GM23248 (cell line): Measurements from ENCODE around the gene TMEM158. TPM values are rescaled to one million over a fixed set of nuclear protein-coding genes. Genes with fewer than 3 reads are reported as not detected.
A peak's percentile ranks its signal among the peaks of the same experiment; 100 is the strongest.

Experiments
- DNase-seq: peaks from one replicate; pipeline ENCODE4 v3.0.0-alpha.2; 2015
- H2AFZ ChIP-seq: fragments of 200-600 bp; sonication (generic); 2 replicates; pipeline ENCODE4 v1.6.1; 2016; ENCODE audit warnings: antibody characterized with exemption
- H3F3A ChIP-seq: fragments of 200-600 bp; sonication (generic); 2 replicates; pipeline ENCODE4 v1.6.1; 2016; ENCODE audit warnings: mild to moderate bottlenecking, antibody characterized with exemption, mixed run types; ENCODE audit not compliant: insufficient read depth
- H3K27ac ChIP-seq: fragments of 200-600 bp; sonication (generic); 2 replicates; pipeline ENCODE4 v1.5.1; 2016; ENCODE audit warnings: mild to moderate bottlenecking
- H3K27me3 ChIP-seq: fragments of 200-600 bp; sonication (generic); replicated peaks from 2 replicates; pipeline ENCODE4 v1.6.1; 2016; ENCODE audit warnings: mild to moderate bottlenecking; ENCODE audit not compliant: insufficient read depth
- H3K36me3 ChIP-seq: fragments of 200-600 bp; sonication (generic); 2 replicates; pipeline ENCODE4 v1.6.1; 2016; ENCODE audit warnings: low read depth, mild to moderate bottlenecking
- H3K4me1 ChIP-seq: fragments of 200-600 bp; sonication (generic); 2 replicates; pipeline ENCODE4 v1.6.1; 2016; ENCODE audit warnings: mild to moderate bottlenecking; ENCODE audit not compliant: insufficient read depth
- H3K4me2 ChIP-seq: fragments of 200-600 bp; sonication (generic); one replicate; pipeline ENCODE4 v1.6.1; 2016; ENCODE audit warnings: mild to moderate bottlenecking; ENCODE audit not compliant: unreplicated experiment
- H3K4me3 ChIP-seq: fragments of 200-600 bp; sonication (generic); 2 replicates; pipeline ENCODE4 v1.5.1; 2016; ENCODE audit warnings: mild to moderate bottlenecking
- H3K79me2 ChIP-seq: fragments of 200-600 bp; sonication (generic); 2 replicates; pipeline ENCODE4 v1.6.1; 2016; ENCODE audit warnings: mild to moderate bottlenecking; ENCODE audit not compliant: insufficient read depth
- H3K9ac ChIP-seq: fragments of 200-600 bp; sonication (generic); 2 replicates; pipeline ENCODE4 v1.6.1; 2016; ENCODE audit warnings: mild to moderate bottlenecking
- H3K9me2 ChIP-seq: fragments of 200-600 bp; sonication (generic); 2 replicates; pipeline ENCODE4 v1.6.1; 2016; ENCODE audit warnings: mixed run types, mild to moderate bottlenecking, moderate library complexity; ENCODE audit not compliant: insufficient read depth
- H3K9me3 ChIP-seq: fragments of 200-600 bp; sonication (generic); one replicate; pipeline ENCODE4 v1.6.1; 2017; ENCODE audit warnings: low read depth
- H4K20me1 ChIP-seq: fragments of 200-600 bp; sonication (generic); 2 replicates; pipeline ENCODE4 v1.6.0; 2016; ENCODE audit not compliant: insufficient read depth
- EZH2 ChIP-seq: fragments of 200-600 bp; sonication (generic); IDR thresholded peaks from 2 replicates; pipeline ENCODE4 v1.6.1; 2018; ENCODE audit warnings: antibody characterized with exemption, mild to moderate bottlenecking; ENCODE audit not compliant: insufficient read depth, poor library complexity, severe bottlenecking
- EZH2phosphoT487 ChIP-seq: fragments of 200-600 bp; sonication (generic); IDR thresholded peaks from 2 replicates; pipeline ENCODE4 v1.6.1; 2018; ENCODE audit warnings: antibody characterized with exemption, moderate library complexity, mild to moderate bottlenecking, low read depth; ENCODE audit not compliant: insufficient read depth
- WGBS, 2 experiments: methylation state at CpG; one replicate each; pipeline ENCODE4 v1.1.6; 2015 to 2017; ENCODE audit warnings: low lambda C conversion rate in 2 of 2, low coverage in 1 of 2; ENCODE audit errors: missing lambda C conversion rate in 2 of 2; 5-methylcytosine and 5-hydroxymethylcytosine counted together
- in situ Hi-C: fragments of 300-500 bp; cut with MboI; formaldehyde crosslinking; loops from 2 replicates; pipeline ENCODE4 v1.15.0; 2020
- polyA plus RNA-seq: library from polyadenylated mRNA; unstranded; fragments of >200 nt; fragmentation: Nextera tagmentation; extraction: Ambion mirVana; gene quantifications from 2 replicates; pipeline ENCODE4 v1.2.1, GENCODE V29; 2016
- total RNA-seq: library from RNA; depleted of rRNA; stranded (reverse); fragments of >200 nt; shearing (Covaris generic); gene quantifications from 2 replicates; pipeline ENCODE4 v1.2.3, GENCODE V29; 2014

TMEM158 gene
- total and polyA plus RNA-seq, 2 experiments from 2014 or later: 3.3 to 33.0 TPM

GRCh38 chr3:45249391-45249790 lies 23.3 kb upstream of the TMEM158 start:
- Histone ChIP-seq H3K27me3 (no peaks in the 10 kb centered on the region), H3K4me3 (no peak overlapping the region), H4K20me1 (no peaks in the 10 kb centered on the region), H3K4me2 (no peak overlapping the region), H2AFZ (no peak overlapping the region), H3K4me1 (no peaks in the 10 kb centered on the region), H3K9me2 (no peaks in the 10 kb centered on the region), H3K79me2 (no peaks in the 10 kb centered on the region), H3K36me3 (no peaks in the 10 kb centered on the region), H3K9ac (no peak overlapping the region), H3K27ac (no peak overlapping the region), H3F3A (no peaks in the 10 kb centered on the region), H3K9me3 (no peaks in the 10 kb centered on the region)
- TF ChIP-seq EZH2 (no peak), EZH2phosphoT487 (no peak)
- WGBS, 2 experiments: 60 to 66% methylated on average over 1 of the region's 1 CpG
- in situ Hi-C loops: no loop called here
- no peak for DNase-seq

GRCh38 chr3:45246241-45246640 lies 20.2 kb upstream of the TMEM158 start:
- in situ Hi-C loops: no loop called here
- H3K4me2 ChIP-seq: no peak overlapping the region
- H4K20me1 ChIP-seq: no peaks in the 10 kb centered on the region
- H3K27ac ChIP-seq: no peak overlapping the region
- no peaks in the 10 kb centered on the region for H3K9me3 ChIP-seq
- no peaks in the 10 kb centered on the region for H3K79me2 ChIP-seq
- no peaks in the 10 kb centered on the region for H3F3A ChIP-seq
- H3K27me3 ChIP-seq: no peaks in the 10 kb centered on the region
- no peak overlapping the region for H3K4me3 ChIP-seq
- WGBS, 2 experiments: 78 to 79% methylated on average over 3 of the region's 3 CpGs
- TF ChIP-seq EZH2 (no peak), EZH2phosphoT487 (no peak)
- H3K9me2 ChIP-seq: no peaks in the 10 kb centered on the region
- H3K4me1 ChIP-seq: no peaks in the 10 kb centered on the region
- H3K36me3 ChIP-seq: no peaks in the 10 kb centered on the region
- DNase-seq: no peak
- no peak overlapping the region for H2AFZ ChIP-seq
- no peak overlapping the region for H3K9ac ChIP-seq

GRCh38 chr3:45244356-45244755 lies 18.3 kb upstream of the TMEM158 start:
- no peak overlapping the region for H3K27ac ChIP-seq
- no peak overlapping the region for H3K9ac ChIP-seq
- DNase-seq: peak; percentile 9
- 49 to 53% methylated on average over 6 of the region's 6 CpGs for WGBS, 2 experiments
- in situ Hi-C loops: no loop called here
- TF ChIP-seq EZH2 (no peak), EZH2phosphoT487 (no peak)
- H3K9me2 ChIP-seq: no peaks in the 10 kb centered on the region
- no peaks in the 10 kb centered on the region for H3K79me2 ChIP-seq
- H3K27me3 ChIP-seq: 0 out of 2 replicates have a peak, but pooled peaks cover 4% of the 10 kb centered on the region
- H3F3A ChIP-seq: no peaks in the 10 kb centered on the region
- no peaks in the 10 kb centered on the region for H3K4me1 ChIP-seq
- no peak overlapping the region for H3K4me3 ChIP-seq
- H2AFZ ChIP-seq: no peak overlapping the region
- H3K4me2 ChIP-seq: no peak overlapping the region
- no peaks in the 10 kb centered on the region for H4K20me1 ChIP-seq
- H3K9me3 ChIP-seq: no peaks in the 10 kb centered on the region
- H3K36me3 ChIP-seq: no peaks in the 10 kb centered on the region

- no peaks in the 10 kb centered on the region for H4K20me1 ChIP-seq
- no peaks in the 10 kb centered on the region for H3K9me3 ChIP-seq
- DNase-seq: no peak
- in situ Hi-C loops: no loop called here
- TF ChIP-seq EZH2phosphoT487 (no peak), EZH2 (no peak)
- H3F3A ChIP-seq: no peaks in the 10 kb centered on the region
- no peaks in the 10 kb centered on the region for H3K4me1 ChIP-seq
- H3K36me3 ChIP-seq: no peaks in the 10 kb centered on the region
- 58 to 68% methylated on average over 3 of the region's 3 CpGs for WGBS, 2 experiments
- no peak overlapping the region for H3K27ac ChIP-seq
- H3K4me3 ChIP-seq: no peak overlapping the region
- no peak overlapping the region for H3K9ac ChIP-seq
- no peaks in the 10 kb centered on the region for H3K9me2 ChIP-seq
- H3K4me2 ChIP-seq: no peak overlapping the region
- H3K79me2 ChIP-seq: no peaks in the 10 kb centered on the region
- no peak overlapping the region for H2AFZ ChIP-seq
- 0 out of 2 replicates have a peak, but pooled peaks cover 4% of the 10 kb centered on the region for H3K27me3 ChIP-seq
These were observed 15.1 kb upstream of the TMEM158 start for GRCh38 chr3:45241206-45241605.

GRCh38 chr3:45240292-45240691 lies 14.2 kb upstream of the TMEM158 start:
- H3K79me2 ChIP-seq: no peaks in the 10 kb centered on the region
- no peaks in the 10 kb centered on the region for H3K36me3 ChIP-seq
- H3K9ac ChIP-seq: no peak overlapping the region
- no peak overlapping the region for H2AFZ ChIP-seq
- in situ Hi-C loops: no loop called here
- WGBS, 2 experiments: 46 to 55% methylated on average over 4 of the region's 4 CpGs
- H3K27me3 ChIP-seq: 0 out of 2 replicates have a peak, but pooled peaks cover 4% of the 10 kb centered on the region
- H3K9me2 ChIP-seq: no peaks in the 10 kb centered on the region
- no peak overlapping the region for H3K4me3 ChIP-seq
- H3K4me2 ChIP-seq: no peak overlapping the region
- no peak overlapping the region for H3K27ac ChIP-seq
- no peaks in the 10 kb centered on the region for H4K20me1 ChIP-seq
- TF ChIP-seq EZH2 (no peak), EZH2phosphoT487 (no peak)
- DNase-seq: no peak
- H3K4me1 ChIP-seq: no peaks in the 10 kb centered on the region
- H3K9me3 ChIP-seq: no peaks in the 10 kb centered on the region
- no peaks in the 10 kb centered on the region for H3F3A ChIP-seq
